Caco-2 (cell line): Measurements from ENCODE around the gene PHETA1. TPM values are rescaled to one million over a fixed set of nuclear protein-coding genes. Genes with fewer than 3 reads are reported as not detected.

ENCODE experiments used
- BruUV-seq: library from RNA; stranded (reverse); fragments of 400-500 nt; replicated peaks from 2 replicates; lab custom pipeline; 2021; lab: Mats Ljungman, UMichigan
- CTCF ChIA-PET: fragments of 300-600 bp; sonication (Branson Sonifier 250); formaldehyde crosslinking; loops from one replicate; lab custom pipeline; 2022; ENCODE audit warnings: antibody characterized with exemption; lab: Charles Lee
- POLR2A ChIA-PET: fragments of 300-600 bp; sonication (Branson Sonifier 250); formaldehyde crosslinking; loops from one replicate; lab custom pipeline; 2022; ENCODE audit warnings: antibody characterized with exemption; lab: Charles Lee
- DNase-seq, 2 experiments: peaks; one replicate each; pipeline versions ENCODE4 v3.0.0 to v3.0.0-alpha.2; 2020 to 2022
- H3K27me3 ChIP-seq: replicated peaks from 2 replicates; pipeline ENCODE4 v1.6.0; 2011; ENCODE audit warnings: low read length; ENCODE audit not compliant: control insufficient read depth, insufficient read depth
- H3K36me3 ChIP-seq: 2 replicates; pipeline ENCODE4 v1.5.1; 2011; ENCODE audit warnings: low read length; ENCODE audit not compliant: control insufficient read depth, insufficient read depth
- H3K4me1 ChIP-seq: fragments of 250-450 bp; sonication (Bioruptor Pico); 2 replicates; pipeline ENCODE4 v1.5.1; 2020; ENCODE audit warnings: mild to moderate bottlenecking
- H3K4me3 ChIP-seq: 2 replicates; pipeline ENCODE4 v1.5.1; 2011; ENCODE audit warnings: low read depth, mild to moderate bottlenecking, control low read depth, low read length
- H3K9me3 ChIP-seq: fragments of 250-450 bp; sonication (Bioruptor Pico); 2 replicates; pipeline ENCODE4 v1.5.1; 2020; ENCODE audit warnings: mild to moderate bottlenecking, moderate library complexity
- H3K27ac Mint-ChIP-seq: one replicate; pipeline ENCODE4 v1.8.0; 2022; ENCODE audit warnings: mixed read lengths; ENCODE audit not compliant: unreplicated experiment
- H3K27me3 Mint-ChIP-seq: one replicate; pipeline ENCODE4 v1.8.0; 2022; ENCODE audit warnings: mixed read lengths; ENCODE audit not compliant: insufficient read depth, unreplicated experiment
- H3K36me3 Mint-ChIP-seq: one replicate; pipeline ENCODE4 v1.8.0; 2022; ENCODE audit warnings: mild to moderate bottlenecking, mixed read lengths; ENCODE audit not compliant: insufficient read depth, unreplicated experiment
- H3K4me1 Mint-ChIP-seq: one replicate; pipeline ENCODE4 v1.8.0; 2022; ENCODE audit warnings: low read depth, mixed read lengths; ENCODE audit not compliant: unreplicated experiment
- H3K4me3 Mint-ChIP-seq: one replicate; pipeline ENCODE4 v1.8.0; 2022; ENCODE audit warnings: mild to moderate bottlenecking, moderate library complexity, mixed read lengths; ENCODE audit not compliant: unreplicated experiment
- H3K9me3 Mint-ChIP-seq: one replicate; pipeline ENCODE4 v1.8.0; 2022; ENCODE audit warnings: mixed read lengths; ENCODE audit not compliant: unreplicated experiment
- CTCF ChIP-seq, 2 experiments: fragments of 200-600 bp in 1 of 2; IDR thresholded peaks; 1 replicate in 1 of 2; 2 replicates in 1 of 2; pipeline versions ENCODE4 v1.5.1 to v1.8.0; 2011 to 2022; ENCODE audit warnings: antibody characterized with exemption in 1 of 2, control low read depth in 1 of 2, inconsistent platforms in 1 of 2, low read depth in 1 of 2, low read length in 1 of 2, mild to moderate bottlenecking in 1 of 2, moderate library complexity in 1 of 2; ENCODE audit not compliant: insufficient read depth in 1 of 2, severe bottlenecking in 1 of 2, unreplicated experiment in 1 of 2
- intact Hi-C: fragments of 100-400 bp; cut with micrococcal nuclease; formaldehyde crosslinking; loops from one replicate; pipeline ENCODE4 v1.10.0; 2022; ENCODE audit not compliant: unreplicated experiment
- total RNA-seq: library from RNA; stranded (reverse); gene quantifications from 2 replicates; pipeline ENCODE4 v1.2.3, GENCODE V29; 2022

The PHETA1 gene
- total RNA-seq, 1 experiment from 2014 or later, result 14.9 TPM

- no TSS peak for BruUV-seq
- Mint-ChIP-seq H3K36me3 (no peaks in the 10 kb centered on the region), H3K27ac (no peak overlapping the region), H3K9me3 (peaks cover 10% of the 10 kb centered on the region), H3K27me3 (no peaks in the 10 kb centered on the region), H3K4me3 (no peak overlapping the region), H3K4me1 (no peaks in the 10 kb centered on the region)
- no peak overlapping the region for H3K4me3 ChIP-seq
- TF ChIP-seq CTCF (IDR thresholded peaks at IDR 0.05; ENCODE audit: insufficient read depth in 1 of 2, low read depth in 1 of 2, low read length in 1 of 2, severe bottlenecking in 1 of 2, unreplicated experiment in 1 of 2), result no peak
- ChIA-PET CTCF (no interaction called here), POLR2A (no interaction called here)
- peaks cover 12% of the 10 kb centered on the region for H3K9me3 ChIP-seq
- no peaks in the 10 kb centered on the region for H3K27me3 ChIP-seq
- H3K36me3 ChIP-seq, result no peaks in the 10 kb centered on the region
- DNase-seq, result no peak
- no peaks in the 10 kb centered on the region for H3K4me1 ChIP-seq
- intact Hi-C loops, result no loop called here
Observed at GRCh38 chr12:111349748-111350520, 19.0 kb downstream of the PHETA1 start.

GRCh38 chr12:111349101-111349747, 19.7 kb downstream of the PHETA1 start:
- Histone ChIP-seq H3K4me3 (no peak overlapping the region), H3K27me3 (no peaks in the 10 kb centered on the region), H3K36me3 (no peaks in the 10 kb centered on the region), H3K9me3 (peaks cover 12% of the 10 kb centered on the region), H3K4me1 (no peaks in the 10 kb centered on the region)
- intact Hi-C loops, result no loop called here
- ChIA-PET CTCF (no interaction called here), POLR2A (no interaction called here)
- BruUV-seq, result no TSS peak
- DNase-seq, result no peak
- Mint-ChIP-seq H3K4me1 (no peaks in the 10 kb centered on the region), H3K27me3 (no peaks in the 10 kb centered on the region), H3K27ac (no peak overlapping the region), H3K4me3 (no peak overlapping the region), H3K9me3 (peaks cover 10% of the 10 kb centered on the region), H3K36me3 (no peaks in the 10 kb centered on the region)
- no peak for TF ChIP-seq CTCF (IDR thresholded peaks at IDR 0.05; ENCODE audit: insufficient read depth in 1 of 2, low read depth in 1 of 2, low read length in 1 of 2, severe bottlenecking in 1 of 2, unreplicated experiment in 1 of 2)

- intact Hi-C loops, result no loop called here
- no peak for DNase-seq
- Mint-ChIP-seq H3K4me1 (no peaks in the 10 kb centered on the region), H3K4me3 (no peak overlapping the region), H3K36me3 (no peaks in the 10 kb centered on the region), H3K27ac (no peak overlapping the region), H3K9me3 (peaks cover 10% of the 10 kb centered on the region), H3K27me3 (no peaks in the 10 kb centered on the region)
- no peak for TF ChIP-seq CTCF (IDR thresholded peaks at IDR 0.05; ENCODE audit: insufficient read depth in 1 of 2, low read depth in 1 of 2, low read length in 1 of 2, severe bottlenecking in 1 of 2, unreplicated experiment in 1 of 2)
- no TSS peak for BruUV-seq
- H3K4me1 ChIP-seq, result no peaks in the 10 kb centered on the region
- H3K9me3 ChIP-seq, result peaks cover 12% of the 10 kb centered on the region
- no peaks in the 10 kb centered on the region for H3K27me3 ChIP-seq
- POLR2A ChIA-PET, result no interaction called here
- H3K4me3 ChIP-seq, result no peak overlapping the region
- CTCF ChIA-PET, result no interaction called here
- H3K36me3 ChIP-seq, result no peaks in the 10 kb centered on the region
Observed at GRCh38 chr12:111347891-111348644, 20.8 kb downstream of the PHETA1 start.
